GM21423 (cell line): ENCODE results near the gene LCORL.
A peak's percentile ranks its signal among the peaks of the same experiment; 100 is the strongest.
"Not testable (repeated sequence)": the region's sequence is repeated elsewhere in the genome, so short reads cannot be mapped to it uniquely, and the experiment has no call there.

Experiments
- ATAC-seq: cut with Tn5 transposase; IDR thresholded peaks from one replicate; pipeline ENCODE4 v1.9.1; 2021; ENCODE audit warnings: mild to moderate bottlenecking, moderate library complexity; ENCODE audit not compliant: unreplicated experiment

The LCORL gene

GRCh38 chr4:18021720-18022571 is at the start of gene LCORL:
Gene LCORL (minus strand): TSS chr4:18021755. CDS start chr4:18021751, 4 bp downstream.
- peak; percentile 72 for ATAC-seq

- no peak for ATAC-seq
Measured at GRCh38 chr4:18069810-18070209, 48.3 kb upstream of the LCORL start.

- no peak for ATAC-seq
Measured at GRCh38 chr4:18067031-18067430, 45.5 kb upstream of the LCORL start.

- ATAC-seq, result no peak
Measured at GRCh38 chr4:18063079-18063478, 41.5 kb upstream of the LCORL start.

- peak; percentile 47 for ATAC-seq
Measured at GRCh38 chr4:18057821-18058533, 36.4 kb upstream of the LCORL start.

GRCh38 chr4:18056030-18056429 is 34.5 kb upstream of the LCORL start:
- ATAC-seq, result no peak

- ATAC-seq, result no peak
Measured at GRCh38 chr4:18052158-18052557, 30.6 kb upstream of the LCORL start.

GRCh38 chr4:18051281-18051680 is 29.7 kb upstream of the LCORL start:
- ATAC-seq, result no peak

GRCh38 chr4:18050448-18050847 is 28.9 kb upstream of the LCORL start:
- ATAC-seq, result no peak

GRCh38 chr4:18049446-18049845 is 27.9 kb upstream of the LCORL start:
- ATAC-seq, result no peak

GRCh38 chr4:18042754-18043153 is 21.2 kb upstream of the LCORL start:
- no peak for ATAC-seq

- no peak for ATAC-seq
Measured at GRCh38 chr4:18042012-18042411, 20.5 kb upstream of the LCORL start.

- ATAC-seq, result no peak
Measured at GRCh38 chr4:18041114-18041513, 19.6 kb upstream of the LCORL start.

- ATAC-seq, result peak; percentile 74
Measured at GRCh38 chr4:18039113-18039512, 17.6 kb upstream of the LCORL start.

- ATAC-seq, result not testable (repeated sequence)
Measured at GRCh38 chr4:18036369-18036768, 14.8 kb upstream of the LCORL start.

GRCh38 chr4:18034099-18034498 is 12.5 kb upstream of the LCORL start:
- ATAC-seq, result no peak

GRCh38 chr4:18033111-18034085 is 11.8 kb upstream of the LCORL start:
- no peak for ATAC-seq

GRCh38 chr4:18025288-18025687 is 3.7 kb upstream of the LCORL start:
- no peak for ATAC-seq

- no peak for ATAC-seq
Measured at GRCh38 chr4:18022572-18023050, 1.1 kb upstream of the LCORL start.

GRCh38 chr4:18021470-18021719 is 160 bp downstream of the LCORL start:
- peak; percentile 9 for ATAC-seq
